Endothelial cell of umbilical vein (primary cell): ENCODE measurements around the gene PAGR1. TPM values are rescaled to one million over a fixed set of nuclear protein-coding genes. Genes with fewer than 3 reads are reported as not detected.

Experiments
- BruUV-seq: library from RNA; stranded (reverse); fragments of 400-500 nt; replicated peaks from 2 replicates; lab custom pipeline; 2021; lab: Mats Ljungman, UMichigan
- CTCF ChIA-PET: fragments of 300-600, 350-600 bp; sonication (Branson Sonifier 250); formaldehyde crosslinking; loops from one replicate; lab custom pipeline; 2021; ENCODE audit warnings: antibody characterized with exemption, inconsistent platforms; lab: Charles Lee
- POLR2A ChIA-PET: fragments of 300-600, 350-600 bp; sonication (Branson Sonifier 250); formaldehyde crosslinking; loops from one replicate; lab custom pipeline; 2021; ENCODE audit warnings: antibody characterized with exemption, inconsistent platforms; lab: Charles Lee
- DNase-seq: peaks from one replicate; pipeline ENCODE4 v3.0.0-alpha.2; 2011; ENCODE audit warnings: low read depth, low spot score
- FAIRE-seq: peaks from 2 replicates; lab custom pipeline; 2011; peaks lifted over from hg19 to GRCh38; lab: Jason Lieb, UNC
- H2AFZ ChIP-seq: 2 replicates; pipeline ENCODE4 v1.6.0; 2012; ENCODE audit warnings: low read depth, low read length, control low read depth, inconsistent platforms
- H3K27ac ChIP-seq: 2 replicates; pipeline ENCODE4 v1.5.1; 2011; ENCODE audit warnings: low read depth, mild to moderate bottlenecking, control low read depth, low read length, moderate library complexity; ENCODE audit not compliant: insufficient read depth
- H3K27me3 ChIP-seq, 2 experiments: 2 replicates each; pipeline versions ENCODE4 v1.6.0 to v1.6.1; 2011; ENCODE audit warnings: low read length in 2 of 2, mixed read lengths in 1 of 2; ENCODE audit not compliant: control insufficient read depth in 2 of 2, insufficient read depth in 2 of 2
- H3K36me3 ChIP-seq, 2 experiments: 2 replicates in 1 of 2; 3 replicates in 1 of 2; pipeline ENCODE4 v1.5.1; 2011; ENCODE audit warnings: low read length in 2 of 2, mild to moderate bottlenecking in 1 of 2, moderate library complexity in 1 of 2; ENCODE audit not compliant: control insufficient read depth in 2 of 2, insufficient read depth in 2 of 2; ENCODE audit errors: extremely low read depth in 1 of 2
- H3K4me1 ChIP-seq: 3 replicates; pipeline ENCODE4 v1.5.1; 2011; ENCODE audit warnings: mild to moderate bottlenecking, low read length; ENCODE audit not compliant: control insufficient read depth, insufficient read depth; ENCODE audit errors: extremely low read depth
- H3K4me2 ChIP-seq: 2 replicates; pipeline ENCODE4 v1.6.1; 2011; ENCODE audit warnings: low read length, control low read depth, mixed read lengths; ENCODE audit not compliant: insufficient read depth
- H3K4me3 ChIP-seq, 3 experiments: fragments of 200-600 bp in 1 of 3; sonication (generic), shearing (Covaris generic) in 1 of 3; replicated peaks in 1 of 3; 2 replicates each; pipeline ENCODE4 v1.5.1; 2011 to 2016; ENCODE audit warnings: control low read depth in 3 of 3, low read length in 3 of 3, mild to moderate bottlenecking in 2 of 3, inconsistent platforms in 1 of 3, low read depth in 1 of 3, moderate library complexity in 1 of 3; ENCODE audit not compliant: insufficient read depth in 1 of 3
- H3K79me2 ChIP-seq: 2 replicates; pipeline ENCODE4 v1.6.0; 2012; ENCODE audit warnings: low read length, inconsistent platforms; ENCODE audit not compliant: control insufficient read depth, insufficient read depth
- H3K9ac ChIP-seq: replicated peaks from 2 replicates; pipeline ENCODE3; 2011; ENCODE audit warnings: low read length, control low read depth; ENCODE audit not compliant: insufficient read depth; ENCODE audit errors: extremely low read depth
- H3K9me1 ChIP-seq: replicated peaks from 3 replicates; pipeline ENCODE4 v1.6.0; 2011; ENCODE audit warnings: mild to moderate bottlenecking, low read length; ENCODE audit not compliant: control insufficient read depth, insufficient read depth; ENCODE audit errors: extremely low read depth
- H3K9me3 ChIP-seq: replicated peaks from 2 replicates; pipeline ENCODE4 v1.5.1; 2012; ENCODE audit warnings: low read length, inconsistent platforms; ENCODE audit not compliant: control insufficient read depth, insufficient read depth
- H4K20me1 ChIP-seq: replicated peaks from 2 replicates; pipeline ENCODE3; 2011; ENCODE audit warnings: mild to moderate bottlenecking, low read length; ENCODE audit not compliant: control insufficient read depth, insufficient read depth; ENCODE audit errors: extremely low read depth
- EZH2 ChIP-seq: IDR thresholded peaks from 2 replicates; pipeline ENCODE4 v1.6.1; 2012; ENCODE audit warnings: borderline replicate concordance, low read depth, mild to moderate bottlenecking, moderate library complexity, low read length, inconsistent platforms; ENCODE audit not compliant: severe bottlenecking
- GATA2 ChIP-seq: IDR thresholded peaks from 2 replicates; pipeline ENCODE4 v1.7.0; 2011; ENCODE audit warnings: low read depth, mild to moderate bottlenecking, moderate library complexity, mixed read lengths, low read length; ENCODE audit not compliant: insufficient read length, insufficient read depth
- dilution Hi-C: fragments of 300-500 bp; cut with MboI; formaldehyde crosslinking; loops from one replicate; pipeline ENCODE4 v1.15.0; 2019; ENCODE audit warnings: low sequenced_read_pairs; ENCODE audit not compliant: extremely low pct_ligation_motif_present
- intact Hi-C: fragments of 100-400 bp; cut with micrococcal nuclease; formaldehyde crosslinking; loops from one replicate; pipeline ENCODE4 v1.10.0; 2022
- polyA plus RNA-seq, 4 experiments: library from polyadenylated mRNA; depleted of rRNA in 3 of 4; stranded (reverse) in 3 of 4; unstranded in 1 of 4; fragments of >200 nt; gene quantifications; 2 replicates each; pipeline versions ENCODE4 v1.2.1 to v1.2.3, GENCODE V29; 2011 to 2012; ENCODE audit warnings: missing spikeins in 1 of 4
- total RNA-seq: library from RNA; stranded (reverse); gene quantifications from 2 replicates; pipeline ENCODE4 v1.2.3, GENCODE V29; 2021
- TF ChIP-seq, protein P1 (sequence below): IDR thresholded peaks from 2 replicates; pipeline ENCODE4 v1.6.1; 2011; ENCODE audit not compliant: insufficient read depth, insufficient read length
- TF ChIP-seq, protein P2 (sequence below), 2 donors: IDR thresholded peaks; 1 replicate in 1 of 2; 2 replicates in 1 of 2; pipeline ENCODE4 v1.5.1; 2011; ENCODE audit warnings: low read length in 2 of 2, mild to moderate bottlenecking in 2 of 2, moderate library complexity in 2 of 2, control low read depth in 1 of 2, inconsistent platforms in 1 of 2, low read depth in 1 of 2; ENCODE audit not compliant: insufficient read depth in 1 of 2; ENCODE audit errors: extremely low read depth in 1 of 2

Gene PAGR1
- total and polyA plus RNA-seq, 2 donors (not counting 3 experiments of a cell fraction or from before 2014, with no cell fraction given): 15.9 to 26.3 TPM

DNA sequence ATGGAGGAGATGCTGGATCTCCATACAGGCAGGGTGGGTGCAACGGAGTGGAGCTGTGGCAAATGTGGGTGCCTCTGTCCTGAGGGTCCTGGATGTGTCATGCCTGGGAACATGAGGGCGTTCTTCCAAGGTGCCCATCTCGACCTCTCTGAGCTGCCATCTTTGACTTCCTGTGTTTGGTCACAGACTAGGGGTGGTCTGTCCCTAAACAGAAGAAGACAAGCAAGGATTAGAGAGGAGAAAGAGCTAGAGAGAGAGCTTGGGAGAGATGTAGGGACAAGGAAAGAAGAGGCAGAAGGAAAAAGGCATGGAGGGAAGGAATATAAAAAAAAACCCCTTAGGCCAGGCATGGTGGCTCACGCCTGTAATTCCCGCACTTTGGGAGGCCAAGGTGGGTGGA is 41.2 kb upstream of the PAGR1 start:
- FAIRE-seq: no peak
- Histone ChIP-seq H3K9me1 (no peaks in the 10 kb centered on the region), H3K9me3 (no peaks in the 10 kb centered on the region), H3K27ac (no peak overlapping the region), H3K9ac (no peak overlapping the region), H3K4me2 (no peak overlapping the region), H3K79me2 (no peaks in the 10 kb centered on the region), H3K4me3 (no peak overlapping the region), H4K20me1 (no peaks in the 10 kb centered on the region), H2AFZ (no peak overlapping the region), H3K36me3 (no peaks in the 10 kb centered on the region), H3K27me3 (peaks cover 8 to 9% of the 10 kb centered on the region in 2 experiments), H3K4me1 (no peaks in the 10 kb centered on the region)
- dilution Hi-C loops: no loop called here
- CTCF ChIA-PET: interaction anchor here (0.5 to 1.6 kb wide), 3 partner anchors 10 to 80 kb away, joined by 3 to 6 read pairs (median 4); no protein-coding TSS in a partner anchor
- intact Hi-C loops: no loop called here
- no TSS peak for BruUV-seq
- no peak for DNase-seq
- POLR2A ChIA-PET: interaction anchor here (0.6 kb wide), 1 partner anchor 835 kb away, joined by 4 read pairs; no protein-coding TSS in a partner anchor
- TF ChIP-seq, protein P1, sequence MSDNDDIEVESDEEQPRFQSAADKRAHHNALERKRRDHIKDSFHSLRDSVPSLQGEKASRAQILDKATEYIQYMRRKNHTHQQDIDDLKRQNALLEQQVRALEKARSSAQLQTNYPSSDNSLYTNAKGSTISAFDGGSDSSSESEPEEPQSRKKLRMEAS: no peak
- no peak for TF ChIP-seq EZH2
- no peak for TF ChIP-seq GATA2
- TF ChIP-seq, protein P2, sequence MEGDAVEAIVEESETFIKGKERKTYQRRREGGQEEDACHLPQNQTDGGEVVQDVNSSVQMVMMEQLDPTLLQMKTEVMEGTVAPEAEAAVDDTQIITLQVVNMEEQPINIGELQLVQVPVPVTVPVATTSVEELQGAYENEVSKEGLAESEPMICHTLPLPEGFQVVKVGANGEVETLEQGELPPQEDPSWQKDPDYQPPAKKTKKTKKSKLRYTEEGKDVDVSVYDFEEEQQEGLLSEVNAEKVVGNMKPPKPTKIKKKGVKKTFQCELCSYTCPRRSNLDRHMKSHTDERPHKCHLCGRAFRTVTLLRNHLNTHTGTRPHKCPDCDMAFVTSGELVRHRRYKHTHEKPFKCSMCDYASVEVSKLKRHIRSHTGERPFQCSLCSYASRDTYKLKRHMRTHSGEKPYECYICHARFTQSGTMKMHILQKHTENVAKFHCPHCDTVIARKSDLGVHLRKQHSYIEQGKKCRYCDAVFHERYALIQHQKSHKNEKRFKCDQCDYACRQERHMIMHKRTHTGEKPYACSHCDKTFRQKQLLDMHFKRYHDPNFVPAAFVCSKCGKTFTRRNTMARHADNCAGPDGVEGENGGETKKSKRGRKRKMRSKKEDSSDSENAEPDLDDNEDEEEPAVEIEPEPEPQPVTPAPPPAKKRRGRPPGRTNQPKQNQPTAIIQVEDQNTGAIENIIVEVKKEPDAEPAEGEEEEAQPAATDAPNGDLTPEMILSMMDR (IDR thresholded peaks at IDR 0.05; ENCODE audit: extremely low read depth in 1 of 2, insufficient read depth in 1 of 2, low read depth in 1 of 2, low read length in 2 of 2): no peak
